CD4-positive, alpha-beta T cell treated with Interleukin-2 at 100 ng/mL for 4 hours (primary cell): ENCODE data around the gene MADD.
"Not testable (repeated sequence)": the region's sequence is repeated elsewhere in the genome, so short reads cannot be mapped to it uniquely, and the experiment has no call there.

ENCODE experiments used
- DNase-seq: peaks from one replicate; pipeline ENCODE4 v3.0.0-alpha.2; 2020; ENCODE audit warnings: low spot score

MADD gene

DNA sequence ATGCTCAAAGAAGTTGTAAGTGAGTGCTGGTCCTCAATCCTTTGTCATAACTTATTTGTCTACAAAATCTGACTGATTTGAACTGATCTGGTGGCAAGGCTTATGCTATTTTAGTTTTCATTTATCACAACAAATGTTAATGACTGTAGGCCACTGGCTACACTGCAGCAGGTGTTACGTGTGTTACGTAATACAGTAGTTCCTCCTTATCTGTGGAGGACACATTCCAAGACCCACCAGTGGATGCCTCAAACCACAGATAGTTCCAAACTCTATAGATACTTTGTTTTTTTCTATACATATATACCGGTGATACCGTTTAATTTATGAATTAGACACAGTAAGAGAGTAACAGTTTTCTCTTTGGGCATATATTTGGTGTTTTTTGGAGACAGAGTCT is 7.0 kb downstream of the MADD start:
- DNase-seq = no peak

DNA sequence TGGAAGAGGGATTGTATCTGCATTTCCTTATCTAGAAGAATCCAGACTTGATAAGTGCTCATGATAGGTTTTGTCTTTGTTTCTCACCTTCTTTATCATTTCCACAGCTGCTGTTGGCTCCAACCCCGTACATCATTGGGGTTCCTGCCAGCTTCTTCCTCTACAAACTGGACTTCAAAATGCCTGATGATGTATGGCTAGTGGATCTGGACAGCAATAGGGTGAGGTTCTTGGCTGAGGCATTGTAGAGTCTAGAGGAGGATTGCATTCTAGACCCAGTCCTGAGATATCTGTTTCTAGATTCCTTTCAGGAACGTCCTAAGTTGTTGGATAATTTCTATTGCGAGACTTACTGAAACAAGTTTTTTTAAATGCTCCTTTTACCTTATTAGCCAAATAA is 8.1 kb downstream of the MADD start:
- no peak for DNase-seq

DNA sequence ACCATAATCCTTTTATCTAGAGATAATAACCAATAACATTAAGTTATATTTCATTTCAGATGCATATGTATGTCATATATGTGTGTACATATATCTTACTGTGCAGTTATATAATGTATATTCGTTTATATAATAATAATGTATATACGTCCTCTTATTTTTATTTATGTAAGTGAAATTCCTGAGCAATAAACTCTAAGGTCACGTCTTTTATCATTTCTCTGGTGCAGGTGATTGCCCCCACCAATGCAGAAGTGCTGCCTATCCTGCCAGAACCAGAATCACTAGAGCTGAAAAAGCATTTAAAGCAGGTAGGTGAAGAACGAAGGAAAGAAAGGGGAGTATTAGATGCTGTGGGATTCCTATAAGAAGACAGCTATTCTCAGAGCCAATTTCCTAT is 8.8 kb downstream of the MADD start:
- no peak for DNase-seq

DNA sequence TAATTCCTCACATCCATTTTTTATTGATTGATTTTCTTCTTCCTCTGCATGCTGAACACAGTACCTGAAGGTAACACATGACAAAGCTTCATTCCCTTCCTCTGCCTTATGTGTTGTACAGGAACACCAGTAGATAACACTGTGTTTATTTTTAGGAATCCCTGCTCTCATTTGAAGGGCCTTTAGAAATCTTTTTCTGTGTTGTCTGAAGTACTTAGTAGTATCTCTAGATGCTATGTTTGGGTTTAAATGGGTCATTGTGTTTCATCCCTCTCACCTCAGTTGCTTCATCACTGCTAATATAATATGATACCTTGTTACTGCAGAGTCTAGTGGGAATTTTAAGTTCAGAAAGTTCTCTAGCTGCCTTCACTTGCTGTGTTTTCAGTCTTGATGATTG is 10.2 kb downstream of the MADD start:
- DNase-seq = no peak

DNA sequence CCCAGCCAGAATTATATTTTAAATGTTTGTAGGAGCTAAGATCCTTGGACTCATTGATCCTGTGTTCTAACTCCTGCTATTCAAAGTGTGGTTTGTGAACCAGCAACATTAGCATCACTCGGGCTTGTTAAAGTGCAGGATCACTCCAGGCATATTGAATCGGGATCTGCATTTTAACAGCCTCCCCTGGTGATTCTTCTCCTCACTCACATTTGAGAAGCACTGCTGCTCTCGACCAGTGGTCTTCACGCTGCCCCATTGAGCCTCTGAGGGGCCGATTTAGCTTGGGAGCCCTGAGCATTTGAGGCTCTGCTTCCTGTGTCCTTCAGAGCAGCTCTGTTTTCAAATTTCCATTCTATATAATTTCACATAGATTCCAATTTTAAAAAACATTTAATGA is 10.9 kb downstream of the MADD start:
- no peak for DNase-seq

DNA sequence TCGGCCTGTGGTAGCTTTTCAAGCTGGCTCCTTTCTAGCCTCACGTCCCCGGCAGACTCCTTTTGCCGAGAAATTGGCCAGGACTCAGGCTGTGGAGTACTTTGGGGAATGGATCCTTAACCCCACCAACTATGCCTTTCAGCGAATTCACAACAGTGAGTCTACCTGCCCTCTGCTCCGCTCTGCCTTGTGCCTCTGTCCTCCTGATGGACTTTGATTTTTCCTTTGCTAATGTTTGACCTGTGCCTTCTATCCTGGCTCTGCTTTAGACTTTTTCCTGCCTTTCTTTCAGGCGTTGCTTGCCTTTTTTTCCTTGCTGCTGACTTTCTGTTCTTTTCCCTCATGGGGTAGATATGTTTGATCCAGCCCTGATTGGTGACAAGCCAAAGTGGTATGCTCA is 12.5 kb downstream of the MADD start:
- DNase-seq = no peak

DNA sequence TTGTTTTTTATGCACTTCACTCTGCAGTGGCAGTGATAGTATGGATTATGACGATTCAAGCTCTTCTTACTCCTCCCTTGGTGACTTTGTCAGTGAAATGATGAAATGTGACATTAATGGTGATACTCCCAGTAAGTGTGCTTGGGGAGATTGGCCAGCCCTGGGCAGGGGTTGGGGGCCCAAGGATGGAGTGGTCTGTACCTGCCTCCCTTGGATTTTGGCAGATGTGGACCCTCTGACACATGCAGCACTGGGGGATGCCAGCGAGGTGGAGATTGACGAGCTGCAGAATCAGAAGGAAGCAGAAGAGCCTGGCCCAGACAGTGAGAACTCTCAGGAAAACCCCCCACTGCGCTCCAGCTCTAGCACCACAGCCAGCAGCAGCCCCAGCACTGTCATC is 14.2 kb downstream of the MADD start:
- no peak for DNase-seq

DNA sequence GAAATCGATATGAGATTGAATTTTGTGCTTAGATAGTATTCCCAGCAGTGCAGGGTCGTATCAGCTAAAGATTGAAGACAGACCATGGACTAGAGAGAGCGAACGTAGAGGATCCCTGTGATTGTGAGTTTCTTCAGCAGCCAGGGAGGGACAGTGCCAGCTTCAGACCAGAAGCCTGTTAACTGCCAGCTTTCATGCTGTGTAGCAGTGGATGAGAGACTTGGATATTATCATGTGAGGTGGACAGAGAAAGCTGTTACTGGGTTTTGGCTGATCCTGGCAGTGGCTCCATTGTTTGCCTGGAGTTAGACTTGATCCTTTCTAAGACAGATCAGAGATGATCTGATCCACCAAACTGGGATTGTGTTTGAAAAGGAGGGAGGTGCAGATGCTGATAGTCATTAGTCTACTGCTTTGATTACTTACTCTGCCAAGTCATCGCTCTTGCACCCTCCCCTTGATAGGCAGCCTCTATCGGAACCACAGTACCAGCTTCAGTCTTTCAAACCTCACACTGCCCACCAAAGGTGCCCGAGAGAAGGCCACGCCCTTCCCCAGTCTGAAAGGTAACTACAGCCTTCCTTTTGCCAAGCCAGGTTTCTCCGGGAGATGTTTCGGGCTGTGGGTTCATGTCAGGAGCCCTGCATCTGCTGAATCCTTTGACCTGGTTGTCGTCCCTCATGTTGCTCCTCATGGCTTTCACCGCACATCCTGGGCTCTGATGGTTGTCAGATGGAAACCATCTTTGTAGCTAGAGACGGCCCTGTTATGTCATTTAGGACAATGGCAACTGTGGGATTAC is 16.2 kb downstream of the MADD start:
- DNase-seq = no peak

DNA sequence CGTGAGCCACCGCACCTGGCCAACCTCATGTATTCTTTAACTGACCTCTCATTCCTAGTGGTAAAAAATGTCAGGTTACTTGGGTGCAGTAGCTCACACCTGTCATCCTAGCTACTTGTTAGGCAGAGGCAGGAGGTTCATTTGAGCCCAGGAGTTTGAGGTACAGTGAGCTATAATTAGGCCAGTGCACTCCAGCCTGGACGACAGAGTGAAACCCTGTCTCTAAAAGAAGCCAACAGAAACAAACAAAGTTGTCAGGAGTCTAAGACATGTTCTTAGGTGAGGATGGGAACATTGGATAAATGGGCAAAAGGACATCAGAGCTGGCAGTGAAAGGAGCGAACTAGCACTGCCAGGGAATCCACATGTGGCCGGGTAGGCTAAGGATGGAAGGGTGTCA is 18.1 kb downstream of the MADD start:
- no peak for DNase-seq

DNA sequence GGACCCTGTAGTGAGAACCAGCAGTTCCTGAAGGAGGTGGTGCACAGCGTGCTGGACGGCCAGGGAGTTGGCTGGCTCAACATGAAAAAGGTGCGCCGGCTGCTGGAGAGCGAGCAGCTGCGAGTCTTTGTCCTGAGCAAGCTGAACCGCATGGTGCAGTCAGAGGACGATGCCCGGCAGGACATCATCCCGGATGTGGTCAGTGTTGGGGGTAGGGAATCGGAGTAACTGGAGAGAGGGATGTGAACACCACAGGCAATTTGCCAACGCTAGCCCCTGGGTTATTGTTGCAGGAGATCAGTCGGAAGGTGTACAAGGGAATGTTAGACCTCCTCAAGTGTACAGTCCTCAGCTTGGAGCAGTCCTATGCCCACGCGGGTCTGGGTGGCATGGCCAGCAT is 19.9 kb downstream of the MADD start:
- no peak for DNase-seq

DNA sequence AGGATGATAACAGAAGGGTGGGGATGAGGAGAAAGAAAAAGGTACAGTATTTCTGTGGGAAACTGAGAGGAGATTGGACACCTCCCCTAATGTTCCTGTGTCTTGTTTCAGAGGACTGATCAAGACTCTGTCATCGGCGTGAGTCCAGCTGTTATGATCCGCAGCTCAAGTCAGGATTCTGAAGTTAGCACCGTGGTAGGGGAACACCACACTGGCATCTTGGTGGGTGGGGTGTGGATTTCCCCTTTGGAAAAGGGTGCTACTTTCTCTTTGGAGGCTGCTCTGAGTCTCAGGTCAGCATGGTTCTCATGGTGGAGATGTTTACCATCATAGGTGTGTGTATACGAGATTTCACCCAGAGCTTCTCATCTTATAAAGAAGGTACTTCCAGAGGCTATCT is 25.5 kb downstream of the MADD start:
- no peak for DNase-seq

DNA sequence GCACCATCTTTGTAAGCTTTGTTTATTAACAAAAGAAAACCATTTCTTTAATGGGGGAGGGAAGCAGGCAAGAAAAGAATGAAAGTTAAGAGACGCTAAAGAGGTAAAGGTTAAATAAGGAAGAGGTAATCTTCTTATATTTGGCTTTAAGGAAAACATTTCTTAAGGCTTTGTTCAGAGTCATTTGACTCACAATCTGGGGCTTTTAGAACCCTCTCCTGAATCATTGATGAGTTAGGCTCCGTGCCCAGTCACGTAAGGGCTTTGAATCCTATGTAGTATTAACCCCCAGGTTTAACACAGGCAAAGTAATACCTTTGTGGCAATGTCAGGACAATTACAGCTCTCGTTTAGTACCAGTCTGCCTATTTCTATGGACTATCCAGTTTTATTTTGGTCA is 26.1 kb downstream of the MADD start:
- DNase-seq = no peak

DNA sequence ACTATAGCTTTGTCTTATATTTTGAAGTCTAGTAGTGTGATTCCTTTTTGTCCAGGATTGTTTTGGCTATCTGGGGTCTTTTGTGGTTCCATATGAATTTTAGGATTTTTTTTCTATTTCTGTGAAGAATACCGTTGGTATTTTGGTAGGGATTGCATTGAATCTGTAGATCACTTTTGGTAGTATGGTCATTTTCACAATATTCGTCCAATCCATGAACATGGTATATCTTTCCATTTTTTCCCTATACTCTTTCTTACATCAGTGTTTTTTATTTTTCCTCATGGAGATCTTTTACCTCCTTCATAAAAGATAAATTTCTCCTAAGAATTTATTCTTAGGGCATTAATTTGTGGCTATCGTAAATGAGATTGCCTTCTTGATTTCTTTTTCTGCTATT is 29.1 kb downstream of the MADD start:
- no peak for DNase-seq

DNA sequence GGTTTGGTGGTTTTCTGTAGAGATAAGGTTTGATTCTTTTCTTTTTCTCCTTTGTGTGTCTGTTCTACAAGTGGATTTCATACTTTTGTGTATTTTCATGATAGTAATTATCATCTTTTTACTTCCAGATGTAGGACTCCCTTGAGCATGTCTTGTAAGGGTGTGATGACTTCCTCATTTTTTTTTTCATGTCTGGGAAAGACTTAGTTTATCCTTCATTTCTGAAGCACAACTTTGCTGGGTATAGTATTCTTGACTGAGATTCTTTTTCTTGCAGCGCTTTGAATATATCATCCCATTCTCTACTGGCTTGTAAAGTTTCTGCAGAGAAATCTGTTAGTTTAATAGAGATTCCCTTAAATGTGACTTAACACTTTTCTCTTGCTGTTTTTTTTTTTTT is 32.9 kb downstream of the MADD start:
- no peak for DNase-seq

DNA sequence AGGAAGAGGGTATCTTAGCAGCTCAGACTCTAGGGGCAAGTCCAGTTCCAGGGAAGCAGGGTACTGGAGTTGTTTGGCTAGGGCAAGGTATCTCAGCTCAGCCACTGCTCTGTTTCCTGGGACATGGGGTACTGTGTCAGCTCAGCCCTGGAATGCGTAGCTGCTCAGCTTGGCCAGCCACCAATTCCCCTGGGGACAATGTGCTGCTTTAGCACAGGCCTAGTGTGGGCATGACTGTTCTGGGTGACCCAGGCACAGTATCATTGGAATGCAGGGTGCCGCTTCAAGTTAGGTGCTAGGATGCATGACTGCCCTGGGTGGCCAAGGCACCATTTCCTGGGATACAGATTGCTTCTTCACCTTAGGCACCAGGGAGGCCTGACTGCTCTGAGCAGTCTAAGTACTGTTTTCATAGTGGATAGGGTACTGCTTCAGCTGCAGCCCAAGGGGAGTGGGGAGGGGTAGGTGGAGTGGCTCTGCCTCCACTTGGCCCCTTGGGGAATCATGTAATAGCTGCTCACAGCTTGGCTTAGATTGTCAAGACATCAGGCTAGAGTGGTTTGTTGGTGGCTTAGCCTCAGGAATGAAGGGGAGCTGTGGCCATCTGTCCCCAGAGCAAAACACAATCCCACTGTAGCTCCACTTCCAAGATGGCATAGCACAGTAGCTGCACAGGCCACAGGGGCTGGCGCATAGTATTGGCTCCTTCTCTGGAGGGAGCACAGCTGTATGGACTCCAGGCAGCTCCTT is 36.0 kb downstream of the MADD start:
- no peak for DNase-seq

DNA sequence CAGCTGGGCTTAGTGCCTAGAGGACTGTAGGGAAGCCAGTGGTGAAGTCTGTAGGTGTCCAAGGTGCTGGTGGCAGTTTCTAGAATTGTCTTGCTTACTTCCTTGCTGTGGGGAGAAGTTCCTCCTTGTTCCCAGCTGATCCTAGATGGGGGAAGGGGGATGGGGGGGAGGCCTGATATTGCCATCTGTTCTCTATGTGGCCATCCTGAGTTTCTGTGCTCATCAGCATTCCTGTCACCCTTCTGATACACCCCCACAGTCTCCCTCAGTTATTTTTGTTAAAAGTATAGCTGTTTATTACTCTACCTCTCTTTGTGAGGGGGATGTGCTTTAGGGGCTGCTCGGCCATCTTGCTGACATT is 36.5 kb downstream of the MADD start:
- DNase-seq = no peak

DNA sequence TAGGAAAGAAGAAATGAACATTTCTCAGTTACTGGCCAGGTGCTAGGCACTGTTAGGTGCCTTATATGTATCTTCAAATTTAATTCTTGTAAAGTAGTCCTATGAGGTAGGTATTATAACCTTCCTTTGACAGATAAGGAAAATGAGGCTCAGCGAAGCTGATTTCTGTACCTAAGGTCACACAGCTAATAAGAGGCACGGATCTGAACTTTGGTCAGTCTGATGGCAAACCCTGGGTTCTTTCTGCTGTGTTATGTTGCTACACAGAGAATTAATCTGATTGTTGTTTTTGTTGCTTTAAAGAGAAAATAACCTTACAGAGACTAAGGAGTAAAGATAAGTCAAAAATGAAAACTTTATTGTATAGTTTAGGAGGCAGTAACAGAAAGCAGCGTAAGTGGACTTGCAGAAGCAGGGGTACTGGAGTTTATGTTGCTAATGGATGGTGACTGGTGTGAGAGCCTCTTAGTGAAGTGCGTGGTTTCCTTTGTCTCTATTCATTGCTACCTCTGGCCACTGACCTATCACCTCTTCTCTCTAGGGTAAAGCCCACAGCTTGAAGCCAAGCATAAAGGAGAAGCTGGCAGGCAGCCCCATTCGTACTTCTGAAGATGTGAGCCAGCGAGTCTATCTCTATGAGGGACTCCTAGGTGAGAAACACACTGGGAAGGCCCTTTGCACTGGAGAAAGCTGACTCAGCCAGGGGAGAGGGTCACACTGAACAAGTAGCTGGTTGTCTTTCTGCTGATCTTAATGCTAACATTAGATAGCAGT is 38.3 kb downstream of the MADD start:
- DNase-seq = no peak

DNA sequence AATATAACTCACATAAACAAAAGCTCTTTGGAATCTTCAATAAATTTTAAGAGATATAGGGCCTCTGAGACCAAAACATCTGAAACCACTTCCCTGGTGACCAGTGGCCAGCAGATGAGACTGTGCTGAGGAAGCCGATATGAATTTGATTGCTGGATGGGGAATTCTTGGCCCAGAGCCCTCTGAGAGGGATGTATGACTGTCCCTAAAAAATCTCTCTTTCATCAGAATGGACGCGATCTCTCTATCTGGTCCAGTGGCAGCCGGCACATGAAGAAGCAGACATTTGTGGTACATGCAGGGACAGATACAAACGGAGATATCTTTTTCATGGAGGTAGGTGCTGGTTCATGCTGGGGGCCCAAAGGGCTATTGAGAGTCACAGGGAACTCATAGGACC is 45.1 kb downstream of the MADD start:
- DNase-seq = no peak

DNA sequence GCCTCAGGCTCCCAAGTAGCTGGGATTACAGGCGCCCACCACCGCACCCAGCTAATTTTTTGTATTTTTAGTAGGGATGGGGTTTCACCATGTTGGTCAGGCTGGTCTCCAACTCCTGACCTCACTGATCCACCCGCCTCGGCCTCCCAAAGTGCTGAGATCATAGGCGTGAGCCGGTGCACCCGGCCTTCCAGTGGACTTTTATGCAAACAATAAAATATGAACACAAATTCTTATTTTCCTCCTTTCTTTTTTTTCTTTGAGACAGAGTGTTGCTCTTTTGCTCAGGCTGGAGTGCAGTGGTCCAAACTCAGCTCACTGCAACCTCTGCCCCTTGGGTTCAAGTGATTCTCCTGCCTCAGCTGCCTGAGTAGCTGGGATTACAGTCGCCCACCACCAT is 46.6 kb downstream of the MADD start:
- not testable (repeated sequence) for DNase-seq

DNA sequence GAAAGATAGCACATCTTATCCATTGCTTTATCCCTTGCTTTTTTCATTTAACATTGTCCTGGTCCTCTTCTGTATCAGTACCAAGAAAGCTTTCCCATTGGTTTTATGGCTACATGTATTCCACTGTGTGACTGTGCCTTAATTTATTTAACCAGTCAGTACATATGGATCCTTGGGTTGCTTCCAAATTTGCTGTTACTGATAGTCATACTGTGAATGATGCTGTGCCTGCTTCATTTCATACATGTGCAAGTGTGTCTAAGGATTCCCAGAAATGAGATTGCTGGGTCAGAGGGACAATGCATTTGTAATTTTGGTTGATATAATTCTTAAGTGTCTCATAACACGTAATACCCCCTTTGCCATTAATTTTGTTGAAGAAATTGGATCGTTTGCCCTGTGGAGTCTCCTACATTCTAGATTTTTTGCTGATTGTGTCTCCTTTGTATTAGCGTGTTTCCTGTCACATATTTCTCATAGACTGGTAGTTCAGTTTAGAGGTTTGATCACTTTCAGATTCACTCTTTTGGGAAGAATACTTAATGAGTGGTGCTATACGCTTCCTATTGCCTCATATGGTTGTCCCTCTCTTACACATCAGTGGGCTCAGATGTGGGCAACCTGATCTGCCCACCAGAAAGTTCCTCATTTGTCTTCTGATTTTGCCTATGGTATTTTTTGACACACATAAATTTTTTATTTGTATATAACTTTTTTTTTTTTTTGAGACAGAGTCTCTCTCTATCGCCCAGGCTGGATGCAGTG is 47.3 kb downstream of the MADD start:
- no peak for DNase-seq

DNA sequence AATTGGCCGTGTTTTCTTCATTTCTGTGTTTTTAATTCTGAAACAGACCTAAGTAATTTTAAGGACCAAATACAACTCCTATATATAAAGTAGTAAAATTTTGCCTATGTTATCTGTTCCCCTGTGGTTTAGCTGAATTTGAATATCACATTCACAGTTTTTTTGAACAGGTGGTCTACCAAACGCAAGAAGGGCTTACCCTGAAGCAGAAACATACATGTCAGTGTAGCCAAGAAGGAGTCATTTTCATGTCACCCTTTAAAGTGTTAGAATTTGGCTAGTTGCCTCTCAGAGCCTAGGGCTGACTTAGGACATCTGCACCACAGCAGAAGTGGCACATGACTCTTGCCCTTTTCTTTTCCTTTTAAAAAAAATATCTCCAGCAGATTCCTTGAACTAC is 48.2 kb downstream of the MADD start:
- DNase-seq = no peak

DNA sequence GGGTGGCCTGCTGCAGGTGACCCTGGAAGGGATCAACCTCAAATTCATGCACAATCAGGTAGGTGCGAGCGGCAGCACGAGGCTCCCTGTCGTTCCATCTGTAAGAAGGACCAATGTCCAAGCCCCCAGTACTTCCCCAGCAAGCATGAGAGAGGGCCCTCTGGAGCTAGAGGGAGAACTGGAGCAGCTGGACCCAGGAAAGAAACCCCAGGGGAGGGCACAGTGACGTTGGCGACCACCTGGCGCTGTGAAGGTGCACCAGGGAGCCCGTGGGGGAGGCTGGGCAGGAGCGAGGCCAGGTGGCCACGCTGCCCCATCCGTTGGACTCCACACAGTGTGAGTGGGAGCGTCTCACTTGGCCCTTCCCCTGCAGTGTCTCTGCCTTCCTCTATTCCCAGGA is 54.6 kb downstream of the MADD start:
- no peak for DNase-seq
